Stimulated activated naive CD8-positive, alpha-beta T cell treated with anti-CD3 and anti-CD28 coated beads, Interleukin-15, amount 100 ng/mL, for 72 hours (primary cell): ENCODE measurements around the gene CFAP61.
"Not testable (repeated sequence)": the region's sequence is repeated elsewhere in the genome, so short reads cannot be mapped to it uniquely, and the experiment has no call there.

ENCODE experiments used
- ATAC-seq: fragments of 150-1000 bp; cut with Tn5 transposase; 2 replicates; pipeline ENCODE4 v1.10.0; 2021; ENCODE audit warnings: mild to moderate bottlenecking, moderate library complexity
- DNase-seq, 2 donors: peaks; one replicate each; pipeline ENCODE4 v3.0.0; 2021 to 2022
- H3K27ac Mint-ChIP-seq, 2 donors: one replicate each; pipeline ENCODE4 v1.8.0; 2022; ENCODE audit warnings: mild to moderate bottlenecking in 2 of 2, mixed read lengths in 2 of 2, moderate library complexity in 2 of 2
- H3K27me3 Mint-ChIP-seq: one replicate; pipeline ENCODE4 v1.8.0; 2022; ENCODE audit warnings: mixed read lengths
- H3K4me1 Mint-ChIP-seq: one replicate; pipeline ENCODE4 v1.8.0; 2022; ENCODE audit warnings: mild to moderate bottlenecking, mixed read lengths
- H3K4me3 Mint-ChIP-seq, 2 donors: one replicate each; pipeline ENCODE4 v1.8.0; 2022; ENCODE audit warnings: mild to moderate bottlenecking in 2 of 2, mixed read lengths in 2 of 2, moderate library complexity in 1 of 2
- H3K9me3 Mint-ChIP-seq, 2 donors: one replicate each; pipeline ENCODE4 v1.8.0; 2022; ENCODE audit warnings: mixed read lengths in 2 of 2

Gene CFAP61

DNA sequence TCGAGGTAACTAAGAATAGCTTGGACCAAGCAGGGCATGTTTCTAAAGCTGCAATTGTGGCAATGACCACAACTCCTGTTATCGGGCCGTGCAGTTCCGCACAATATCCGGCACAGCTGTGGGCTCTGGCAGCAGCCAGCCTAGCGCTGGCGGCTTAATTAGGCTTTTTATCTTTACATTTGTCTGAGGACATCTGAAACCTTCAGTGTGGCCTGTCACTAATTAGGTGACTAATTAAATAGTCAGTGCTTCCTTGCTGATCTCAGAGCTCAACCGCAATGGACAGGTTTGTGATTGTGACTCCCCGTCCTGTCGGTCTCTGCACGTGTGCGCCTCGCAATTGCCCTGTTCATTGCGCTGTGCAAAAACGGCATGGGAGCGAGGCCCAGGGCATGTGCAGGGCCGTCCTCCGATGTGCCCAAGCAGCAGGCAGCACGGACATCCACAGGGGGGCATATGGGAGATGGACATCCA, 180.7 kb downstream of the CFAP61 start:
- Mint-ChIP-seq H3K4me1 (no peaks in the 10 kb centered on the region), H3K9me3 (no peaks in the 10 kb centered on the region), H3K4me3 (no peak overlapping the region), H3K27ac (no peak overlapping the region), H3K27me3 (no peaks in the 10 kb centered on the region)
- ATAC-seq (no peak), DNase-seq (no peak)

DNA sequence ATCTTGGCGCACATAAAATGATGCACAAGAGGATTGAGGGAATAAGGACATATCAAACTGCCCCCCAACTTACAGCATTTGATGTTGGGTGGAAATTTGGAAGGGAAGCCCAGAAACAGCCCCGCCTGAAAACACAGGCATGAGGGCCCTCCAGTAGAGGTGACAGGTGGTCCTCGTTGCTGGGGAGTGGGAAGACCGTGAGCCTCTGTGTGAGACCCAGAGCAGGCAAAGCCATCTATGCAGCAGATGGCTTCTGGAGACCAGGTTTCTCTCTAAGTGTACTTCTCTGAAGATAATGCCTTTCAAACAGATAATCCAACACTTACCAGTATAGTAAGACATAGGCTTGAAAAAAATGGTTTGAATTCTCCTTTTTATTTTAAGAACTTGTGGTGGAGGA, 183.3 kb downstream of the CFAP61 start:
- Mint-ChIP-seq H3K27ac (no peak overlapping the region), H3K4me3 (no peak overlapping the region), H3K27me3 (no peaks in the 10 kb centered on the region), H3K4me1 (no peaks in the 10 kb centered on the region), H3K9me3 (no peaks in the 10 kb centered on the region)
- ATAC-seq (no peak), DNase-seq (no peak)

DNA sequence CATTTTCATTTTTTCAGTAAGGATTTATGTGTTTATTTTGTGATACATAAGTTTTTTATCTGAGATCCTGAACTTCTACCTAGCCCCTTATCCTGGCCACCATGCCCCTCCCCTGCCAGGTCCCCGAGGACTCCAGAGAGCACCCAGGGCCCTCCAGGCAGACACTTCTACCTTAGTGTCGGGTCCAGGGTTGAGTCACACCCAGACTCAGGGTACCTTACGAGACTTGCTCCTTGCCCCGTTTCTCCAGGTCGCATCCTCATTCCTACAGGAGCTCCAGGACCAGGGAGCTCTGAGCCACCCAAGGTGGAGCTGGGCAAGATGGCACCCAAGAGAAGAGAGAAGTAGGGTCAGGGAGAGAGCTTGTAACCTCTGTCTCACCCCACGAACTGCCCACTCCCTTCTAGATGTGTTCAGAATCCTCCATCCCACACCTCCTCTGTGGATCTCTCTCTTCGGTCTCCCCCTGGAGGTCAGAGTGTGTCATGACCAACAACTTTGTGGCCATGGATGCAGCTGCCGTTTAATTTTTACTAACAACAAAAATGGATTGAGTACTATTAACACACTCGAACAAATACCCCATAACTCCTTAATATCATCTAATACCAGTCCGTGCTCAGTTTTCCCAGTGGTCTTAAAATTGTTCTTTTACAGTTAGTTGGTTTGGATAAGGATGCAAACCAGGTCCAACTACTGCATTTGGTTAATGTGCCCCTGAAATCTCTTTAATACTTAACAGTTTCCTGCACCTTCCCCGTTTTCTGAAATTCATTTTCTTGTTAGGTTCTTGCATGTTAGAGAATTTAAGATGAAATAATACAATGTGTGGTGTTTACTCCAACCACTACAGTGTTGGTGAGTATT, 185.0 kb downstream of the CFAP61 start:
- no peaks in the 10 kb centered on the region for H3K4me1 Mint-ChIP-seq
- no peak overlapping the region for H3K4me3 Mint-ChIP-seq
- H3K27ac Mint-ChIP-seq: no peak overlapping the region
- H3K27me3 Mint-ChIP-seq: no peaks in the 10 kb centered on the region
- ATAC-seq: peak; percentile 70
- no peaks in the 10 kb centered on the region for H3K9me3 Mint-ChIP-seq
- DNase-seq: peak; percentile 23 to 34

DNA sequence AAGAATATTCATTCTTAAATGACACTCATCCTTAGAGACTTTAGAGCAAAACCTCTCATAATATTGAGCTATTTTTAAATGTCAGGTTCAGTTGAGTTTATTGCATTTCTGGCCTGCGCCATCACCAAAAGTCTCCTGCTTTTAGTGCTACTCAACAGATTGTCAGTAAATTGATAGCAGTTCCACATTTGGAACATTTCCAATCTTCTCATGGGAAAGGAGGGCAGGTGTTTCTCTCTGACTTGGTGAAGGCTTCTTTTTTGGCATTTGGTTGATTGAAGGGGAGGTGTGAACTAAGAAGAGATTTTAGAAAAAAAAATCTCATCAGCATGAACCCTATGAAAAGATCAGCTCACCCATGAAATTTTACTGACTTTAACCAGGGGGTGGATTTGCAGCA, 189.6 kb downstream of the CFAP61 start:
- no peak overlapping the region for H3K27ac Mint-ChIP-seq

DNA sequence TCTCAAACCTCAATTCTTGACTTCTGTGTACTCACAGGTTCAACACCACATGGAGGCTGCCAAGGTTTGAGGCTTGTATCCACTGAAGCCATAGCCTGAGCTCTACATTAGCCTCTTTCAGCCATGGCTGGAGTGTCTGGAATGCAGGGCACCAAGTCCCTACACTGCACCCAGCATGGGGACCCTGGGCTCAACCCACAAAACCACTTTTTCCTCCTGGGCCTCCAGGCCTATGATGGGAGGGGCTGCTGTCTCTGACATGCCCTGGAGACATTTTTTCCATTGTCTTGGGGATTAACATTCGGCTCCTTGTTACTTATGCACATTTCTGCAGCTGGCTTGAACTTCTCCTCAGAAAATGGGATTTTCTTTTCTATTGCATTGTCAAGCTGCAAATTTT, 192.1 kb downstream of the CFAP61 start:
- ATAC-seq, H3K4me1 Mint-ChIP-seq, DNase-seq, H3K27ac Mint-ChIP-seq, H3K4me3 Mint-ChIP-seq: not testable (repeated sequence)
- peaks cover 6 to 10% of the 10 kb centered on the region in 2 donors for H3K9me3 Mint-ChIP-seq
- H3K27me3 Mint-ChIP-seq: peaks cover 23% of the 10 kb centered on the region

More for the DNA sequence above, 189.6 kb downstream of the CFAP61 start:
- peaks cover 6 to 10% of the 10 kb centered on the region in 2 donors for H3K9me3 Mint-ChIP-seq
- H3K4me3 Mint-ChIP-seq: no peak overlapping the region
- no peak for ATAC-seq
- no peak for DNase-seq
- no peaks in the 10 kb centered on the region for H3K4me1 Mint-ChIP-seq
- H3K27me3 Mint-ChIP-seq: peaks cover 9% of the 10 kb centered on the region

DNA sequence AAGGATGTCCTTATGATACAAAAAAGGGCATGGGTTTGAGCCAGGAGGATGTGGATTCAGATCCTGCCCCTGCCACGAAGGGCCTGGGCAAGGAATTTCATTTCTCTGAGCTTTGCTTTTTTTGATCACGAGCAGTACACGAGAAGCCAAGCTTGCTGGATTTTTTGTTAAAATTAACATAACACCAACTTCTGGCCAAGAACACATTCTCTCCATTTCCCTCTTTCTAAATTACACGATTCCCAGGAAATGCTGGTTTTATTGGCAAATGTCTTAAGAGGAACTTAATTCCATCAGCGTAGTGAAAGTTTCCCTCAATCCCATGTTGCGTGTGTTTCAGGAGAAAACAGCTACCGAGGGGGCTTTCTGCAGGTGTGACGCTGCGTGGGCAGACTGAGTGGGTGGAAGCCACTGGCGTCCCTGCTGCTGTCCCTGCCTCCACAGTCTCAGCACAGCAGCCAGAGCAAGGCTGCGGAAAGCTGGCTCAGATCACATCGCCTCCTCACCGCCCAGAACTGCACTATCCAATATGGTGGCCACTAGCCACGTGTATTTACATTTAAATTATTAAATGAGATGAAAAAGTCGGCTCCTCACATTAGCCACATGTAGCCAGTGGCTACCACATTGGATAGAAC, 194.8 kb downstream of the CFAP61 start:
- Mint-ChIP-seq H3K9me3 (peaks cover 6 to 10% of the 10 kb centered on the region in 2 donors), H3K4me3 (no peak overlapping the region), H3K27me3 (peaks cover 30% of the 10 kb centered on the region), H3K4me1 (no peaks in the 10 kb centered on the region), H3K27ac (no peak overlapping the region)
- ATAC-seq (no peak), DNase-seq (no peak)

DNA sequence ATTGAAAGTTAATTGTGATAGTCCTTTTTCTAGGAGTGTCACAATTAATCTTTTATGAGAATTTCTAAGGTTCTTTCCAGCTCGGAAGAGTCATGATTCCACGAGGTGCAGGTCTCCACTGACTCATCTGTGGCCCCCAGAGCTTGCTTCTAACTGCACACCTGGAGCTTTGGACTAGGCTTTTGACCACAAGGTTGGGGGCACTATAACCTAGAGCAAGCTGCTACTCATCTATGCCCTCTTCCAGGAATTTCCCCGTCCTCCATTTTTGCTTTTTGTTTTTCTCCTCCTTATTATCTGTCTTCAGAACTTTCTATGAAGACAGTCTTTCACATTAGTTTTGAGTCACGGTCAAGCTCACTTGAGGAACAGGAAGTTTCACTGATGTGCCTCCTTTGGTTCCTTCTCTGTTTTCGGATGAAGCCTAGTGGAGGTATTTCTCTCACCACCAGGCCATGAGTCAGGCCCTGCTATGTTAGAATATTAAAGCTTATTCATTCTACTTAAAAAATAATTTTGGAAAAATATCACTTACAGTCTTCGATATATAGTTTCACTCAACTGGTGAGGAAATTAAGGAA, 196.4 kb downstream of the CFAP61 start:
- Mint-ChIP-seq H3K27me3 (peaks cover 30% of the 10 kb centered on the region), H3K4me1 (no peaks in the 10 kb centered on the region), H3K27ac (no peak overlapping the region), H3K9me3 (peaks cover 6 to 10% of the 10 kb centered on the region in 2 donors), H3K4me3 (no peak overlapping the region)
- no peak for DNase-seq
- no peak for ATAC-seq

DNA sequence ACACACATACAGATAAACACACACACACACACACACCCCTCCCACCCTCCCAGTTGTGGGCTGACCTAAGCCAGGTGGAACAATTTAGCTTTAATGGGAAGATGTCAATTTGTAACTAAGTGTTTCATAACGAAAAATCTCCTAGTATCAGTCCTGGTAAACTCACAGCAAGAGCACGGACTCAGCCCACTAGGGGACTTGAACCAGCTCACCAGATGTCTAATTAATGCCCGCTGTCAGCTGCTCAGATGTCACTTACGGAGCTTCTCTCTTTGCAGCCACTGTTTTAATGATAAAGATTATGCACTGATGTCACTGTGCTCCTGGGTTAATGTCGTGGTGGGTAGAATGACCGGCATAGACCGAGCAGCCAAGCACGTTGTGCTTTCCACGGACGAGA, 199.0 kb downstream of the CFAP61 start:
- Mint-ChIP-seq H3K27me3 (peaks cover 38% of the 10 kb centered on the region), H3K4me1 (no peaks in the 10 kb centered on the region), H3K27ac (no peak overlapping the region), H3K9me3 (no peaks in the 10 kb centered on the region), H3K4me3 (no peak overlapping the region)
- no peak for DNase-seq
- no peak for ATAC-seq

DNA sequence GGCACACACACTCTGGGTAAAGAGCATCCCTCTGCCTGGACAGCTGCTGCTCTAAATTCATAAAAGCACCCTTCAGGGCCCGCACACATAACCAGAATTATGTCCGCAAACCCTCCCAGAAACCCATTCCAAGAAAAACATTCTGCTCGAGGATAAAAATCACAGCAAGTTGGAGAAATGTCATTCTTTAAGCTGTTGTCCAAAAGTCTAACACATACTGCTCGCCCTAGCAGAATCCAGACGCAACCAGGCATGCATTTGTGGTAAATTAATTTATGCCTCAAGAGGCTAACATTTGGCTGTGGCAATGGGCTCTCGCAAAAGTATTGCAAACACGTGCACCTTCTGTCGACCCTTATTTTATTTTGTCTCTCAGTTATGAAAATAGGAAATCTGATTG, 199.5 kb downstream of the CFAP61 start:
- DNase-seq (no peak), ATAC-seq (no peak)
- peaks cover 41% of the 10 kb centered on the region for H3K27me3 Mint-ChIP-seq
- H3K4me1 Mint-ChIP-seq: no peaks in the 10 kb centered on the region
- H3K9me3 Mint-ChIP-seq: no peaks in the 10 kb centered on the region
- no peak overlapping the region for H3K27ac Mint-ChIP-seq
- H3K4me3 Mint-ChIP-seq: no peak overlapping the region

DNA sequence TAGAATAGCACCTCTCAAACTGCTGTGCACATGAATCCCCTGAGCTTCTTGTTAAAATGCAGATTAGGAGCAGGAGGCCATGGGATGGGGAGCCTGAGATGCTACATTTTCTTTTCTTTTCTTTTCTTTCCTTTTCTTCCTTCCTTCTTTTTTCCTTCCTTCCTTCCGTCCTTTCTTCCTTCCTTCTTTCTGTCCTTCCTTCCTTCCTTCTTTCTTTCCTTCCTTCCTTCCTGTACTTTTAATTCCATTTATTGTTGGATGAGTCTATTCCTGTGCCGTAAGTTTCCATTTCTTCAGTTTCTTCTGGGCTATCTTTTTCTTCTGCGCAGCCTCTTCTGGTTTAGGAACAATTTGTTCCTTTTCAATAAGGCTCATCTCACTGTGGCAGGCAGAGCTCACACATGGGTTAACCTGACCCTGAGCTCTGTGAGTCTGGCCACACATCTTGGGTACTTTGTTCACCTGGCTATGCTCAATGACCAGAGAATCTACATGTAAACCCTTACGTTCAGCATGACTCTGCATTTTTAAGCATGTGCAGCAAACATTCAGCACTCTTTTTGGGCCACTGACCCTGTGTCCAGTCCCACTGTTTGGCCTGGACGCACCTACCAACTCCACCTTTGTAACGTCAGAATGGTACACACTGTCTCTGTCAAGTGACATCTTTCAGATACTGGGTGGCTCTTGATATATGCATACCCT, 200.9 kb downstream of the CFAP61 start:
- ATAC-seq (no peak), DNase-seq (no peak)
- no peak overlapping the region for H3K4me3 Mint-ChIP-seq
- no peaks in the 10 kb centered on the region for H3K9me3 Mint-ChIP-seq
- H3K27me3 Mint-ChIP-seq: peaks cover 32% of the 10 kb centered on the region
- H3K27ac Mint-ChIP-seq: no peak overlapping the region
- no peaks in the 10 kb centered on the region for H3K4me1 Mint-ChIP-seq

DNA sequence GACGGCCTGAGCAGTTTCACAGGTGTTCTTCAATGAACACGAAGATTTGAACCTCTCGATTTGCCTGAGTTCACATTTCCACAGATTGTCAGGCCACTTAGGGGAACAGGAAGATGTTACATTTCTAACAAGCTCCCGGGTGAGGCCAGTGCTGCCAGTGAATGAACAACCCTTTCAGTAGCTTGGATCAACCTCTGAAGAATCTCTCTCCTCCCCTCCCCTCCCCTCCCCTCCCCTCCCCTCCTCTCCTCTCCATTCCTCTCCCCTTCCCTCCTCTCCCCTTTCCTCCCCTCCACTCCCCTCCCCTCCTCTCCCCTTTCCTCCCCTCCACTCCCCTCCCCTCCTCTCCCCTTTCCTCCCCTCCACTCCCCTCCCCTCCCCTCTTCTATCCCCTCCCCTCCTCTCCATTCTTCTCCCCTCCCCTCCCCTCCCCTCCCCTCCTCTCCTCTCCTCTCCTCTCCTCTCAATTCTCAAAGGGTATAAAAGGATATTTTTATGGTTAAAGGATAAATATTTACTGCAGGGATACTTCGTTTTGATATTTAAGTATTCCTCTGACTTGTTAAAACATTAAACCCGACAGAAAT, 201.5 kb downstream of the CFAP61 start:
- Mint-ChIP-seq H3K4me3 (no peak overlapping the region), H3K27ac (no peak overlapping the region), H3K9me3 (no peaks in the 10 kb centered on the region), H3K27me3 (peaks cover 32% of the 10 kb centered on the region), H3K4me1 (no peaks in the 10 kb centered on the region)
- ATAC-seq (no peak), DNase-seq (no peak)

DNA sequence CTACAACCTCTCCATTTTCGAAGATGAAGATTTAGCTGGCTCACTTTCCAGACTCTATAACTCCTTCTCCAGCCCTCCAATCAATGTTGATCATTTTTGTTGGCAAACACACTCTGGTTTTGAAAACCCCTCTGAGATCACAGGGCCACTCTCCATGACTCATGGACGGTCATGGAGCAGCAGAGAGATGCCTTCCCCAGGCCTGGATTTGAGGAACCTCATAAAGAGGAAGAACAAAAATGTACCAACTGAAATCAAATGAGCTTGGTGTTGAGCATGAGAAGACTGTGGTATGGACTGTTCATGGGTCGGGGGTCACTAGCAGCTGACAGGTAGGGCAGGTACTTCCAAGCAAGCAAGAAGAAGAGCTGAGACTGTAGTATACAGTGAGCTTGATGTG, 202.8 kb downstream of the CFAP61 start:
- H3K4me3 Mint-ChIP-seq: no peak overlapping the region
- peaks cover 21% of the 10 kb centered on the region for H3K27me3 Mint-ChIP-seq
- no peak for DNase-seq
- no peak overlapping the region for H3K27ac Mint-ChIP-seq
- H3K4me1 Mint-ChIP-seq: no peaks in the 10 kb centered on the region
- no peaks in the 10 kb centered on the region for H3K9me3 Mint-ChIP-seq
- no peak for ATAC-seq

DNA sequence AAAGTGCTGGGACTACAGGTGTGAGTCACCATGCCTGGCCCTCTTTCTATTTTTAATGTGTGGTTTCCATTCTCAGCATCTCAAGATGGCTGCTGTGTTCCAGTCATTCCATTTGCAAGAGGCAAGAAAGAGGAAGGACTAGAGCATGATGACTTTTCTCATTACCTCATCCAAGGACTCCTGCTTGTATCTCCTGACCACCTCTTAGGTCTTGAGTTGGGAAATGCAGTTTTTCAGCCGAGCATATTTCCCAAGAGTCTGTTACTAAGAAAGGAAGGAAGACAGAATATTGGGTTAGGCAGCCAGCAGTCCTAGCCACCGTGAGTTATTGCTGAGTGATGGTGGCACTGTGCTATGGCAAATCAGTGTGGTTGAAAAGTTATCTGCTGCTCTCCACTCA, 207.2 kb downstream of the CFAP61 start:
- Mint-ChIP-seq H3K9me3 (no peaks in the 10 kb centered on the region), H3K4me3 (no peak overlapping the region), H3K27ac (no peak overlapping the region), H3K27me3 (peaks cover 27% of the 10 kb centered on the region), H3K4me1 (no peaks in the 10 kb centered on the region)
- DNase-seq: no peak
- ATAC-seq: no peak

DNA sequence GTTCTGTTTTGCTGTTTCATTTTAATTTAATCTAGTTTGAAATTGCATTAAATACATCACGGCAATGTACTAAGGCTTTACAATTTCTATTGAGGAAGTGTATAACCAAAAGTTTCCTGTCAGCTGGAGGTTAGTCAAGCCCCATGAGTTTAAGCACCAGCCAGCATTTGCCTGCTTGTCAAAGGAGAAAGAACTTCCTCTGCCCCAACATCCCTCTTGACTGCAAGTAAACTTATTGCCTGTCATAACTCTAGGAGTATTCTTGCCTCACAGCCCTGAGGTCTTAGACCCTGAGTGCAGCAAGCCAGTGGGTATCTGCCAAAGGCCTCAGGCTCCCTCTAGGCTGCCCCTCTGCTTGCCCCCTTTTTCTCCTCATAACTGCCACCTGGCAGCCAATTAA, 208.8 kb downstream of the CFAP61 start:
- no peak for DNase-seq
- no peaks in the 10 kb centered on the region for H3K9me3 Mint-ChIP-seq

DNA sequence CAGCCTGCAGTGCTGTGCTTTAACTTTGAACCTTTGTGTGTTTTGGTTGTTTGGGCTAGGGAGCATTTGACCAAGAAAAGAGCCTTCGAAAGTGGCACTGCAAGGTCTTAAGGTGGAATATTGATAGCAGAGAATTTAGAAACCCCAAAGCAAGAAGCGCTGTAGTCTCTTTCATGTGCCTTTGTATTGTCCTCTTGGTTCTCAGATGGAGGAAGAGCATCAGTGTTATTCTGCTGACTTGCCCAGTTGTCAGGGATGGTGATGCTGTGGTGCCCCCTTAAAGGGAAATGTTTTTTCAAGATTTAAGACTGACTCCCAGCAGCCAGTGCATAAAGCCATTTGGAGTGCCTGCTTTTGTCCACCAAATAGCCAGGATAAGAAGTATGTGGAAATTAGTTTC, 212.9 kb downstream of the CFAP61 start:
- H3K27me3 Mint-ChIP-seq: peaks cover 22% of the 10 kb centered on the region
- H3K9me3 Mint-ChIP-seq: no peaks in the 10 kb centered on the region
- no peaks in the 10 kb centered on the region for H3K4me1 Mint-ChIP-seq

More for the DNA sequence above, 208.8 kb downstream of the CFAP61 start:
- Mint-ChIP-seq H3K27ac (peak overlapping the region in 1 of 2 donors; percentile 12), H3K4me1 (no peaks in the 10 kb centered on the region), H3K4me3 (no peak overlapping the region), H3K27me3 (peaks cover 16% of the 10 kb centered on the region)
- no peak for ATAC-seq

More for the DNA sequence above, 212.9 kb downstream of the CFAP61 start:
- Mint-ChIP-seq H3K4me3 (no peak overlapping the region), H3K27ac (no peak overlapping the region)
- ATAC-seq (no peak), DNase-seq (no peak)
